Measurements from ENCODE around the gene PVALEF.
A peak's percentile ranks its signal among the peaks of the same experiment; 100 is the strongest.

The PVALEF gene

GRCh38 chr17:81165246-81166032 lies at the start of gene PVALEF:
PVALEF (plus strand) TSS chr17:81165507; CDS start chr17:81181227, 15,720 bp downstream.
- no peak within 1 kb of the TSS for H3K27ac ChIP-seq
- ChIA-PET POLR2A (ENCODE audit: low non-redundant PET) (interaction anchor here (0.7 kb wide), 1 partner anchor 19 kb away, joined by 3 read pairs; no protein-coding TSS in a partner anchor), CTCF (no interaction called here)
- no peak for DNase-seq (ENCODE audit: low spot score)
- TF ChIP-seq CTCF (conservative IDR thresholded peaks at IDR 0.05; ENCODE audit: low read depth): no peak

GRCh38 chr17:81115749-81116464 lies 49.4 kb upstream of the PVALEF start:
- no peak for TF ChIP-seq CTCF (conservative IDR thresholded peaks at IDR 0.05; ENCODE audit: low read depth)
- POLR2A ChIA-PET (ENCODE audit: low non-redundant PET): no interaction called here
- no peak for DNase-seq (ENCODE audit: low spot score)
- CTCF ChIA-PET: interaction anchor here (0.7 kb wide), 2 partner anchors 78 to 127 kb away, joined by 3 to 5 read pairs; no protein-coding TSS in a partner anchor
- peak overlapping the region; percentile 80 for H3K27ac ChIP-seq

- DNase-seq (ENCODE audit: low spot score): no peak
- ChIA-PET CTCF (interaction anchor here (0.5 to 0.7 kb wide), 3 partner anchors 37 to 97 kb away, joined by 3 to 5 read pairs (median 4); no protein-coding TSS in a partner anchor), POLR2A (ENCODE audit: low non-redundant PET) (no interaction called here)
- TF ChIP-seq CTCF (conservative IDR thresholded peaks at IDR 0.05; ENCODE audit: low read depth): no peak
- H3K27ac ChIP-seq: peak overlapping the region; percentile 80
Observed at GRCh38 chr17:81116704-81117103, 48.6 kb upstream of the PVALEF start.

- no peak for TF ChIP-seq CTCF (conservative IDR thresholded peaks at IDR 0.05; ENCODE audit: low read depth)
- H3K27ac ChIP-seq: peak overlapping the region; percentile 80
- no peak for DNase-seq (ENCODE audit: low spot score)
- POLR2A ChIA-PET (ENCODE audit: low non-redundant PET): no interaction called here
- CTCF ChIA-PET: interaction anchor here (0.7 to 0.8 kb wide), 2 partner anchors 16 to 72 kb away, joined by 3 to 5 read pairs; no protein-coding TSS in a partner anchor
Observed at GRCh38 chr17:81117672-81118198, 47.6 kb upstream of the PVALEF start.

GRCh38 chr17:81118308-81119221 lies 46.7 kb upstream of the PVALEF start:
- CTCF ChIA-PET: interaction anchor here (0.7 kb wide), 1 partner anchor 71 kb away, joined by 3 read pairs; no protein-coding TSS in a partner anchor
- no peak for DNase-seq (ENCODE audit: low spot score)
- POLR2A ChIA-PET (ENCODE audit: low non-redundant PET): no interaction called here
- peak overlapping the region; percentile 80 for H3K27ac ChIP-seq
- no peak for TF ChIP-seq CTCF (conservative IDR thresholded peaks at IDR 0.05; ENCODE audit: low read depth)
